Osteoblast (primary cell): ENCODE measurements around the gene MAB21L4. TPM values are rescaled to one million over a fixed set of nuclear protein-coding genes. Genes with fewer than 3 reads are reported as not detected.
A peak's percentile ranks its signal among the peaks of the same experiment; 100 is the strongest.

Experiments used
- DNase-seq: peaks from one replicate; pipeline ENCODE4 v3.0.0; 2011; ENCODE audit warnings: low spot score, mixed read lengths; ENCODE audit not compliant: insufficient read length; ENCODE audit errors: missing footprints
- H2AFZ ChIP-seq: 2 replicates; pipeline ENCODE4 v1.6.0; 2011; ENCODE audit warnings: mild to moderate bottlenecking, low read length
- H3K27ac ChIP-seq: 2 replicates; pipeline ENCODE4 v1.5.1; 2011; ENCODE audit warnings: mild to moderate bottlenecking, low read depth, low read length, moderate library complexity
- H3K27me3 ChIP-seq: 2 replicates; pipeline ENCODE4 v1.6.0; 2012; ENCODE audit warnings: mild to moderate bottlenecking, control low read depth, inconsistent platforms, low read length, moderate library complexity; ENCODE audit not compliant: insufficient read depth
- H3K36me3 ChIP-seq: 2 replicates; pipeline ENCODE4 v1.5.1; 2011; ENCODE audit warnings: mild to moderate bottlenecking, low read length, control low read depth, moderate library complexity; ENCODE audit not compliant: insufficient read depth
- H3K4me1 ChIP-seq: 2 replicates; pipeline ENCODE4 v1.5.1; 2011; ENCODE audit warnings: mild to moderate bottlenecking, low read length, control low read depth, moderate library complexity; ENCODE audit not compliant: insufficient read depth
- H3K4me2 ChIP-seq: 2 replicates; pipeline ENCODE4 v1.6.0; 2011; ENCODE audit warnings: mild to moderate bottlenecking, low read length; ENCODE audit not compliant: insufficient read depth
- H3K4me3 ChIP-seq: fragments of 200-600 bp; sonication (generic); 3 replicates; pipeline ENCODE4 v1.5.1; 2012; ENCODE audit warnings: mild to moderate bottlenecking, low read length, inconsistent platforms; ENCODE audit not compliant: insufficient read depth
- H3K79me2 ChIP-seq: 2 replicates; pipeline ENCODE4 v1.6.0; 2012; ENCODE audit warnings: mild to moderate bottlenecking, low read length, control low read depth, inconsistent platforms; ENCODE audit not compliant: insufficient read depth
- H3K9me3 ChIP-seq: 2 replicates; pipeline ENCODE4 v1.5.1; 2011; ENCODE audit warnings: low read depth, low read length, control low read depth
- H4K20me1 ChIP-seq: 2 replicates; pipeline ENCODE4 v1.6.0; 2012; ENCODE audit warnings: mild to moderate bottlenecking, low read length, control low read depth; ENCODE audit not compliant: insufficient read depth
- total RNA-seq: library from RNA; depleted of rRNA; stranded (reverse); fragments of >200 nt; gene quantifications from 2 replicates; pipeline ENCODE4 v1.2.3, GENCODE V29; 2012
- TF ChIP-seq, protein P1 (sequence below): IDR thresholded peaks from 2 replicates; pipeline ENCODE4 v1.5.1; 2011; ENCODE audit warnings: mild to moderate bottlenecking, low read depth, low read length, moderate library complexity; ENCODE audit errors: extremely low read depth

MAB21L4 gene
- total RNA-seq, 1 donor = not detected

DNA sequence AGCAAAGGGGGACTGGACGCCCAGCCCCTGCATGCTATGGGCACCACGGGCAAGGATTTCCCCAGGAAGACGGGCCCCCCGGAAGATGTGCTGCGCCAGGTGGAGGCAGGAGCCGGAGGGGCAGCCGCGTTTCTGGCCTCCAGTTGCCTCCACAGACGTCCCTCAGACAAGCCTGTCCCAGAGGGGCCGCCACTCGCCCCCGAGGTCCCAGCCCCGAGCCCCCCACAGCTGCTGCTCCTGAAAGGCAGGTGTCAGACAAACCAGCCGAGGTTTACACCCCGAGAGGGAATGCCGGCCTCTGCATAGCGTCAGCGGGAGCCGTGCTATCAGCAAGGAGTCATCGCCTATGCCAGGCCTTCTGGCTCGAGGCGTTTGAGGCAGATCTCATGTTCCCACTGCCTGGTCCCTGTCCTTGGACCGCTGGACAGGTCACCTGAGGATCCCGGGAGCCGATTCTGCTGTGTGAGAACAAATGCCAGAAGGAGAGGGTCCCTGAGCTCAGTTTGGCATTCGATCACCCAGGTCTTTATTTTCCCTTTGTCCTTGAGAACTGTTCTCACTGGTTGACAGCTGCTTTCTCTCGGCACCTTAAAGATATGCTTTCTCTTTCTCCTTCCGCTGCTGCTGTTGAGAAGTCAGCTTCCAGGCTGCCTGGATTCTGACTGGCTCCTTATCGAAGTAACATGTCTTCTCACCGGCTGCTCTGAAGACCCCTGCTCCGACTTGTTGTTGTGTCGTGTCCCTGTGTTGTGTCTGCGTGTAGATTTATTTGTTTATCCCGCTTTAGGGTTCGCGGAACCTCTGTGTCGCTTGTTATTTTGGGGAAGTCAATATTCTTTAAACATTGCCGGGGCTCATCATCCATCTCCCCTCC lies 30.8 kb upstream of the MAB21L4 start:
- DNase-seq = peak; percentile 94
- Histone ChIP-seq H3K27me3 (peaks cover 3% of the 10 kb centered on the region), H3K27ac (no peak overlapping the region), H2AFZ (no peak overlapping the region), H3K4me1 (peaks cover 6% of the 10 kb centered on the region), H3K9me3 (no peaks in the 10 kb centered on the region), H3K79me2 (no peaks in the 10 kb centered on the region), H3K4me3 (no peak overlapping the region), H3K36me3 (no peaks in the 10 kb centered on the region), H3K4me2 (no peak overlapping the region), H4K20me1 (no peaks in the 10 kb centered on the region)
- TF ChIP-seq, protein P1, sequence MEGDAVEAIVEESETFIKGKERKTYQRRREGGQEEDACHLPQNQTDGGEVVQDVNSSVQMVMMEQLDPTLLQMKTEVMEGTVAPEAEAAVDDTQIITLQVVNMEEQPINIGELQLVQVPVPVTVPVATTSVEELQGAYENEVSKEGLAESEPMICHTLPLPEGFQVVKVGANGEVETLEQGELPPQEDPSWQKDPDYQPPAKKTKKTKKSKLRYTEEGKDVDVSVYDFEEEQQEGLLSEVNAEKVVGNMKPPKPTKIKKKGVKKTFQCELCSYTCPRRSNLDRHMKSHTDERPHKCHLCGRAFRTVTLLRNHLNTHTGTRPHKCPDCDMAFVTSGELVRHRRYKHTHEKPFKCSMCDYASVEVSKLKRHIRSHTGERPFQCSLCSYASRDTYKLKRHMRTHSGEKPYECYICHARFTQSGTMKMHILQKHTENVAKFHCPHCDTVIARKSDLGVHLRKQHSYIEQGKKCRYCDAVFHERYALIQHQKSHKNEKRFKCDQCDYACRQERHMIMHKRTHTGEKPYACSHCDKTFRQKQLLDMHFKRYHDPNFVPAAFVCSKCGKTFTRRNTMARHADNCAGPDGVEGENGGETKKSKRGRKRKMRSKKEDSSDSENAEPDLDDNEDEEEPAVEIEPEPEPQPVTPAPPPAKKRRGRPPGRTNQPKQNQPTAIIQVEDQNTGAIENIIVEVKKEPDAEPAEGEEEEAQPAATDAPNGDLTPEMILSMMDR = no peak

GRCh38 chr2:240925568-240926515 lies 29.9 kb upstream of the MAB21L4 start:
- no peaks in the 10 kb centered on the region for H3K9me3 ChIP-seq
- no peaks in the 10 kb centered on the region for H3K36me3 ChIP-seq
- no peaks in the 10 kb centered on the region for H3K27me3 ChIP-seq
- no peak overlapping the region for H2AFZ ChIP-seq
- no peaks in the 10 kb centered on the region for H4K20me1 ChIP-seq
- no peak overlapping the region for H3K4me3 ChIP-seq
- peaks cover 15% of the 10 kb centered on the region for H3K4me1 ChIP-seq
- TF ChIP-seq, protein P1 = no peak
- peak; percentile 75 for DNase-seq
- H3K4me2 ChIP-seq = no peak overlapping the region
- H3K27ac ChIP-seq = no peak overlapping the region
- no peaks in the 10 kb centered on the region for H3K79me2 ChIP-seq

DNA sequence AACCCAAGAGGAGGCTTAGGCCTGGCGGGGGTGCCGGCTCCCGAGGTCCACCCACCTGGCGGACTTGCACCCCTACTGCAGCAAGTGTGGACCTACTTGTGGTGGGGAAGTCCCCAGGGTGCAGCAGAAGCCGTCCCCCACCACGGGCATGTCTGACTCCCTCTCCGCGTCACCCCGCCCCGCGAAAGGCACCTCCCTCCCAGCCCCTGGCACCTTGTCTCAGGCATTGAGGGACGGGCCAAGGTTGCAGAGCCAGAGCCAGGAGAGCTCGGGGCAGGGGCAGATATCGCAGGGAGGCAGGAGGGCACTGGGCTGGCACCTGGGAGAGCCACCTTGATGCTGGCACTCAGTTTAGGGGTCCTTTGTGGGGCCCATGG lies 29.2 kb upstream of the MAB21L4 start:
- DNase-seq = peak; percentile 11
- Histone ChIP-seq H3K4me3 (no peak overlapping the region), H2AFZ (no peak overlapping the region), H3K27ac (no peak overlapping the region), H3K79me2 (no peaks in the 10 kb centered on the region), H4K20me1 (no peaks in the 10 kb centered on the region), H3K4me1 (peaks cover 20% of the 10 kb centered on the region), H3K4me2 (no peak overlapping the region), H3K27me3 (no peaks in the 10 kb centered on the region), H3K36me3 (no peaks in the 10 kb centered on the region), H3K9me3 (no peaks in the 10 kb centered on the region)
- TF ChIP-seq, protein P1 = no peak
